ENCODE data around the gene STING1.

- TF ChIP-seq TAF1 (IDR thresholded peaks at IDR 0.05; ENCODE audit: low read depth) (no peak), RAD21 (conservative IDR thresholded peaks at IDR 0.05) (no peak), EP300 (conservative IDR thresholded peaks at IDR 0.05; ENCODE audit: poor library complexity, severe bottlenecking) (no peak), MXI1 (conservative IDR thresholded peaks at IDR 0.05; ENCODE audit: poor library complexity, severe bottlenecking) (no peak)
- TF ChIP-seq, protein P1, sequence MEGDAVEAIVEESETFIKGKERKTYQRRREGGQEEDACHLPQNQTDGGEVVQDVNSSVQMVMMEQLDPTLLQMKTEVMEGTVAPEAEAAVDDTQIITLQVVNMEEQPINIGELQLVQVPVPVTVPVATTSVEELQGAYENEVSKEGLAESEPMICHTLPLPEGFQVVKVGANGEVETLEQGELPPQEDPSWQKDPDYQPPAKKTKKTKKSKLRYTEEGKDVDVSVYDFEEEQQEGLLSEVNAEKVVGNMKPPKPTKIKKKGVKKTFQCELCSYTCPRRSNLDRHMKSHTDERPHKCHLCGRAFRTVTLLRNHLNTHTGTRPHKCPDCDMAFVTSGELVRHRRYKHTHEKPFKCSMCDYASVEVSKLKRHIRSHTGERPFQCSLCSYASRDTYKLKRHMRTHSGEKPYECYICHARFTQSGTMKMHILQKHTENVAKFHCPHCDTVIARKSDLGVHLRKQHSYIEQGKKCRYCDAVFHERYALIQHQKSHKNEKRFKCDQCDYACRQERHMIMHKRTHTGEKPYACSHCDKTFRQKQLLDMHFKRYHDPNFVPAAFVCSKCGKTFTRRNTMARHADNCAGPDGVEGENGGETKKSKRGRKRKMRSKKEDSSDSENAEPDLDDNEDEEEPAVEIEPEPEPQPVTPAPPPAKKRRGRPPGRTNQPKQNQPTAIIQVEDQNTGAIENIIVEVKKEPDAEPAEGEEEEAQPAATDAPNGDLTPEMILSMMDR (IDR thresholded peaks at IDR 0.05; ENCODE audit: poor library complexity, severe bottlenecking): no peak
Observed at GRCh38 chr5:139454568-139455290, 27.8 kb downstream of the STING1 start.
